ENCODE measurements around the gene MAPK8IP2.

The MAPK8IP2 gene

GRCh38 chr22:50581950-50582492 lies 18.6 kb upstream of the MAPK8IP2 start:
- DNase-seq (ENCODE audit: low spot score): no peak
- peak overlapping the region; percentile 79 for H3K4me3 ChIP-seq (ENCODE audit: severe bottlenecking)
- H3K36me3 ChIP-seq (ENCODE audit: low read depth): peaks cover 27% of the 10 kb centered on the region
- TF ChIP-seq CTCF (IDR thresholded peaks at IDR 0.05; ENCODE audit: poor library complexity, severe bottlenecking): no peak
- peak overlapping the region; percentile 69 for H3K27ac ChIP-seq (ENCODE audit: poor library complexity, severe bottlenecking)
- H3K9me3 ChIP-seq (ENCODE audit: severe bottlenecking): no peaks in the 10 kb centered on the region
- ATAC-seq (ENCODE audit: low read depth): no peak; the same call in 1 of the 3 replicates
- no peaks in the 10 kb centered on the region for H3K27me3 ChIP-seq (ENCODE audit: insufficient read depth, poor library complexity, severe bottlenecking)
- peaks cover 4% of the 10 kb centered on the region for H3K4me1 ChIP-seq (ENCODE audit: insufficient read depth, poor library complexity, severe bottlenecking)

GRCh38 chr22:50582493-50583293 lies 17.9 kb upstream of the MAPK8IP2 start, which contains the start of gene CHKB:
CHKB (minus strand) TSS chr22:50582849; CDS start chr22:50582781, 68 bp downstream.
- DNase-seq (ENCODE audit: low spot score): peak; percentile 99
- Histone ChIP-seq H3K4me1 (ENCODE audit: insufficient read depth, poor library complexity, severe bottlenecking) (peaks cover 4% of the 10 kb centered on the region), H3K36me3 (ENCODE audit: low read depth) (peaks cover 27% of the 10 kb centered on the region), H3K4me3 (ENCODE audit: severe bottlenecking) (peak within 1 kb of the TSS; percentile 79), H3K9me3 (ENCODE audit: severe bottlenecking) (no peaks in the 10 kb centered on the region), H3K27ac (ENCODE audit: poor library complexity, severe bottlenecking) (peak within 1 kb of the TSS; percentile 69), H3K27me3 (ENCODE audit: insufficient read depth, poor library complexity, severe bottlenecking) (no peaks in the 10 kb centered on the region)
- peak; percentile 94 for ATAC-seq (ENCODE audit: low read depth)
- TF ChIP-seq CTCF (IDR thresholded peaks at IDR 0.05; ENCODE audit: poor library complexity, severe bottlenecking): no peak

- peaks cover 27% of the 10 kb centered on the region for H3K36me3 ChIP-seq (ENCODE audit: low read depth)
- ATAC-seq (ENCODE audit: low read depth): peak; percentile 39
- peak overlapping the region; percentile 69 for H3K27ac ChIP-seq (ENCODE audit: poor library complexity, severe bottlenecking)
- H3K4me1 ChIP-seq (ENCODE audit: insufficient read depth, poor library complexity, severe bottlenecking): peaks cover 4% of the 10 kb centered on the region
- no peaks in the 10 kb centered on the region for H3K27me3 ChIP-seq (ENCODE audit: insufficient read depth, poor library complexity, severe bottlenecking)
- peak overlapping the region; percentile 79 for H3K4me3 ChIP-seq (ENCODE audit: severe bottlenecking)
- no peak for TF ChIP-seq CTCF (IDR thresholded peaks at IDR 0.05; ENCODE audit: poor library complexity, severe bottlenecking)
- DNase-seq (ENCODE audit: low spot score): no peak
- H3K9me3 ChIP-seq (ENCODE audit: severe bottlenecking): no peaks in the 10 kb centered on the region
These were observed 17.2 kb upstream of the MAPK8IP2 start for GRCh38 chr22:50583294-50583861.

GRCh38 chr22:50584106-50585096 lies 16.2 kb upstream of the MAPK8IP2 start:
- no peak for DNase-seq (ENCODE audit: low spot score)
- H3K27me3 ChIP-seq (ENCODE audit: insufficient read depth, poor library complexity, severe bottlenecking): no peaks in the 10 kb centered on the region
- H3K9me3 ChIP-seq (ENCODE audit: severe bottlenecking): no peaks in the 10 kb centered on the region
- peaks cover 4% of the 10 kb centered on the region for H3K4me1 ChIP-seq (ENCODE audit: insufficient read depth, poor library complexity, severe bottlenecking)
- no peak for ATAC-seq (ENCODE audit: low read depth)
- TF ChIP-seq CTCF (IDR thresholded peaks at IDR 0.05; ENCODE audit: poor library complexity, severe bottlenecking): no peak
- H3K27ac ChIP-seq (ENCODE audit: poor library complexity, severe bottlenecking): no peak overlapping the region
- no peak overlapping the region for H3K4me3 ChIP-seq (ENCODE audit: severe bottlenecking)
- H3K36me3 ChIP-seq (ENCODE audit: low read depth): peaks cover 19% of the 10 kb centered on the region

All from RWPE2 (cell line).